HEK293 (cell line): ENCODE data around the gene PITHD1.
A peak's percentile ranks its signal among the peaks of the same experiment; 100 is the strongest.

Source experiments
- CTCF ChIA-PET: fragments of 350-600 bp; formaldehyde crosslinking; extraction: SDS; loops from one replicate; lab custom pipeline; 2021; ENCODE audit warnings: antibody characterized with exemption; lab: Yijun Ruan, JAX
- POLR2A ChIA-PET: fragments of 300-600 bp; formaldehyde crosslinking; extraction: SDS; loops from one replicate; lab custom pipeline; 2020; ENCODE audit warnings: antibody characterized with exemption, inconsistent platforms; lab: Yijun Ruan, JAX
- H3K27ac ChIP-seq: fragments of 200-500 bp; sonication (Bioruptor generic); 2 replicates; pipeline ENCODE4 v1.5.1; 2014; ENCODE audit warnings: low read depth, low read length, control low read depth, inconsistent platforms; ENCODE audit errors: extremely low read depth
- H3K36me3 ChIP-seq, 2 experiments: fragments of 200-500 bp in 1 of 2; sonication (Bioruptor generic) in 1 of 2; 1 replicate in 1 of 2; 2 replicates in 1 of 2; pipeline ENCODE4 v1.5.1; 2014 to 2017; ENCODE audit warnings: inconsistent platforms in 2 of 2, low read length in 2 of 2; ENCODE audit not compliant: control insufficient read depth in 2 of 2, insufficient read depth in 1 of 2
- H3K4me1 ChIP-seq: fragments of 200-500 bp; sonication (Bioruptor generic); 2 replicates; pipeline ENCODE4 v1.5.1; 2014; ENCODE audit warnings: mild to moderate bottlenecking, low read length, inconsistent platforms; ENCODE audit not compliant: control insufficient read depth, insufficient read depth
- H3K4me3 ChIP-seq: 2 replicates; pipeline ENCODE4 v1.5.1; 2011; ENCODE audit warnings: low read depth, mild to moderate bottlenecking, control low read depth, low read length, moderate library complexity
- H3K9me3 ChIP-seq: fragments of 200-500 bp; sonication (Bioruptor generic); 2 replicates; pipeline ENCODE4 v1.5.1; 2014; ENCODE audit warnings: low read depth, low read length, inconsistent platforms; ENCODE audit not compliant: control insufficient read depth, insufficient read depth
- MYNN ChIP-seq: fragments of 450-650 bp; formaldehyde crosslinking; IDR thresholded peaks from 2 replicates; pipeline ENCODE4 v1.5.1; 2016; ENCODE audit warnings: missing biosample characterization, missing genetic modification characterization, borderline replicate concordance
- SCRT2 ChIP-seq: fragments of 450-650 bp; formaldehyde crosslinking; IDR thresholded peaks from 2 replicates; pipeline ENCODE4 v1.5.1; 2016; ENCODE audit warnings: missing biosample characterization, missing genetic modification characterization
- TRIM28 ChIP-seq: IDR thresholded peaks from 2 replicates; pipeline ENCODE4 v1.6.1; 2011; ENCODE audit warnings: low read length, control low read depth, borderline replicate concordance
- ZBTB1 ChIP-seq: fragments of 450-650 bp; formaldehyde crosslinking; IDR thresholded peaks from 2 replicates; pipeline ENCODE4 v1.5.1; 2016; ENCODE audit warnings: missing biosample characterization, missing genetic modification characterization
- ZFP41 ChIP-seq: fragments of 450-650 bp; formaldehyde crosslinking; IDR thresholded peaks from 2 replicates; pipeline ENCODE4 v1.5.1; 2016; ENCODE audit warnings: missing biosample characterization, missing genetic modification characterization, borderline replicate concordance
- ZNF132 ChIP-seq: fragments of 450-650 bp; formaldehyde crosslinking; IDR thresholded peaks from 2 replicates; pipeline ENCODE4 v1.5.1; 2017; ENCODE audit warnings: missing biosample characterization, missing genetic modification characterization, borderline replicate concordance
- ZNF19 ChIP-seq: fragments of 450-650 bp; formaldehyde crosslinking; IDR thresholded peaks from 2 replicates; pipeline ENCODE4; 2016; ENCODE audit warnings: missing biosample characterization, missing genetic modification characterization, low read depth
- ZNF214 ChIP-seq: fragments of 450-650 bp; formaldehyde crosslinking; IDR thresholded peaks from 2 replicates; pipeline ENCODE4 v1.5.1; 2017; ENCODE audit warnings: missing biosample characterization, mild to moderate bottlenecking, missing genetic modification characterization, borderline replicate concordance
- ZNF23 ChIP-seq: fragments of 450-650 bp; formaldehyde crosslinking; IDR thresholded peaks from 2 replicates; pipeline ENCODE4 v1.5.1; 2016; ENCODE audit warnings: missing biosample characterization, missing genetic modification characterization, borderline replicate concordance
- ZNF24 ChIP-seq: fragments of 450-650 bp; formaldehyde crosslinking; IDR thresholded peaks from 2 replicates; pipeline ENCODE4 v1.5.1; 2016; ENCODE audit warnings: missing biosample characterization, missing genetic modification characterization
- ZNF473 ChIP-seq: fragments of 450-650 bp; formaldehyde crosslinking; IDR thresholded peaks from 2 replicates; pipeline ENCODE4 v1.5.1; 2017; ENCODE audit warnings: missing biosample characterization, missing genetic modification characterization
- ZNF600 ChIP-seq: fragments of 450-650 bp; formaldehyde crosslinking; IDR thresholded peaks from 2 replicates; pipeline ENCODE4 v1.5.1; 2016; ENCODE audit warnings: missing biosample characterization, missing genetic modification characterization
- ZNF629 ChIP-seq: fragments of 450-650 bp; formaldehyde crosslinking; IDR thresholded peaks from 2 replicates; pipeline ENCODE4 v1.5.1; 2017; ENCODE audit warnings: missing biosample characterization, missing genetic modification characterization
- ZNF791 ChIP-seq: fragments of 450-650 bp; formaldehyde crosslinking; IDR thresholded peaks from 2 replicates; pipeline ENCODE4 v1.5.1; 2016; ENCODE audit warnings: missing biosample characterization, missing genetic modification characterization
- ZNF792 ChIP-seq: fragments of 450-650 bp; formaldehyde crosslinking; IDR thresholded peaks from 2 replicates; pipeline ENCODE4 v1.5.1; 2016; ENCODE audit warnings: missing biosample characterization, missing genetic modification characterization
- TF ChIP-seq, protein P1 (sequence below): fragments of 450-650 bp; formaldehyde crosslinking; IDR thresholded peaks from 2 replicates; pipeline ENCODE4 v1.5.1; 2016; ENCODE audit warnings: missing biosample characterization, missing genetic modification characterization
- TF ChIP-seq, protein P2 (sequence below): IDR thresholded peaks from 2 replicates; pipeline ENCODE4 v1.6.1; 2011; ENCODE audit warnings: mild to moderate bottlenecking, low read depth, low read length, borderline replicate concordance
- TF ChIP-seq, protein P3 (sequence below): fragments of 450-650 bp; formaldehyde crosslinking; IDR thresholded peaks from 2 replicates; pipeline ENCODE4 v1.5.1; 2016; ENCODE audit warnings: missing biosample characterization, missing genetic modification characterization
- TF ChIP-seq, protein P4 (sequence below): fragments of 450-650 bp; formaldehyde crosslinking; IDR thresholded peaks from 2 replicates; pipeline ENCODE4 v1.5.1; 2016; ENCODE audit warnings: missing biosample characterization, missing genetic modification characterization
- TF ChIP-seq, protein P5 (sequence below): fragments of 450-650 bp; formaldehyde crosslinking; IDR thresholded peaks from 2 replicates; pipeline ENCODE4 v1.5.1; 2016; ENCODE audit warnings: missing biosample characterization, missing genetic modification characterization
- TF ChIP-seq, protein P6 (sequence below): fragments of 450-650 bp; formaldehyde crosslinking; IDR thresholded peaks from 2 replicates; pipeline ENCODE4 v1.5.1; 2016; ENCODE audit warnings: missing biosample characterization, missing genetic modification characterization

PITHD1 gene

DNA sequence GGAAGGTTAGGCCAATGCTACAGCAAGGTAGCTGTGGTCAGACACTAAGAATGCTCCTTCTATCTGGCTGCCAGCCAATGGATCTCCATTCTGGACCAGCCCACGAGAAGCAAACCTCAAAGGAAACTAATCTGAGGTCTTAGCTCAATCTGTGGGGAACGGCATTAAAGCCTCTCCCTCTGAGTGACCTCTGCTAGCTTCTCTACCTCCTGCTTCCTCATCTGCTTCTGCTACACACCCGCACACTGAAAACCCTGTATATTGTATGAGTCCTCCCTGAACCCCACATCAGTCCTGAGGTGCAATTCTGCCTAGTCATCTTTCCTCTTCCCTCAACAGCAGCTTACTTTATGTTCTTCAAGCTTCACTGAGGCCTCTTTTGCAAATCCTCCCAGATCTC lies 29.2 kb downstream of the PITHD1 start:
- Histone ChIP-seq H3K4me1 (no peaks in the 10 kb centered on the region), H3K4me3 (no peak overlapping the region), H3K36me3 (peaks cover 0 to 58% of the 10 kb centered on the region in 2 experiments; a peak in 1 of 3 replicates), H3K27ac (no peak overlapping the region), H3K9me3 (no peaks in the 10 kb centered on the region)
- CTCF ChIA-PET: interaction anchor here (0.6 to 3.9 kb wide), 4 partner anchors 62 to 190 kb away, joined by 3 to 16 read pairs (median 4); no protein-coding TSS in a partner anchor
- POLR2A ChIA-PET: interaction anchor here (0.6 to 1.5 kb wide), 4 partner anchors 8 to 18 kb away, joined by 3 to 6 read pairs (median 4); partner anchors contain the start of genes HMGCL and LYPLA2
- TF ChIP-seq ZNF23 (tag by site-specific recombination) (no peak), ZNF473 (tag by site-specific recombination) (no peak), TRIM28 (no peak), ZNF791 (tag by site-specific recombination) (no peak)
- TF ChIP-seq, protein P1, sequence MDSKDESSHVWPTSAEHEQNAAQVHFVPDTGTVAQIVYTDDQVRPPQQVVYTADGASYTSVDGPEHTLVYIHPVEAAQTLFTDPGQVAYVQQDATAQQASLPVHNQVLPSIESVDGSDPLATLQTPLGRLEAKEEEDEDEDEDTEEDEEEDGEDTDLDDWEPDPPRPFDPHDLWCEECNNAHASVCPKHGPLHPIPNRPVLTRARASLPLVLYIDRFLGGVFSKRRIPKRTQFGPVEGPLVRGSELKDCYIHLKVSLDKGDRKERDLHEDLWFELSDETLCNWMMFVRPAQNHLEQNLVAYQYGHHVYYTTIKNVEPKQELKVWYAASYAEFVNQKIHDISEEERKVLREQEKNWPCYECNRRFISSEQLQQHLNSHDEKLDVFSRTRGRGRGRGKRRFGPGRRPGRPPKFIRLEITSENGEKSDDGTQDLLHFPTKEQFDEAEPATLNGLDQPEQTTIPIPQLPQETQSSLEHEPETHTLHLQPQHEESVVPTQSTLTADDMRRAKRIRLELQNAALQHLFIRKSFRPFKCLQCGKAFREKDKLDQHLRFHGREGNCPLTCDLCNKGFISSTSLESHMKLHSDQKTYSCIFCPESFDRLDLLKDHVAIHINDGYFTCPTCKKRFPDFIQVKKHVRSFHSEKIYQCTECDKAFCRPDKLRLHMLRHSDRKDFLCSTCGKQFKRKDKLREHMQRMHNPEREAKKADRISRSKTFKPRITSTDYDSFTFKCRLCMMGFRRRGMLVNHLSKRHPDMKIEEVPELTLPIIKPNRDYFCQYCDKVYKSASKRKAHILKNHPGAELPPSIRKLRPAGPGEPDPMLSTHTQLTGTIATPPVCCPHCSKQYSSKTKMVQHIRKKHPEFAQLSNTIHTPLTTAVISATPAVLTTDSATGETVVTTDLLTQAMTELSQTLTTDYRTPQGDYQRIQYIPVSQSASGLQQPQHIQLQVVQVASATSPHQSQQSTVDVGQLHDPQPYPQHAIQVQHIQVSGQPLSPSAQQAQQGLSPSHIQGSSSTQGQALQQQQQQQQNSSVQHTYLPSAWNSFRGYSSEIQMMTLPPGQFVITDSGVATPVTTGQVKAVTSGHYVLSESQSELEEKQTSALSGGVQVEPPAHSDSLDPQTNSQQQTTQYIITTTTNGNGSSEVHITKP (tag by site-specific recombination): 0 out of 2 replicates have a peak, but pooled peaks have one; percentile 13

DNA sequence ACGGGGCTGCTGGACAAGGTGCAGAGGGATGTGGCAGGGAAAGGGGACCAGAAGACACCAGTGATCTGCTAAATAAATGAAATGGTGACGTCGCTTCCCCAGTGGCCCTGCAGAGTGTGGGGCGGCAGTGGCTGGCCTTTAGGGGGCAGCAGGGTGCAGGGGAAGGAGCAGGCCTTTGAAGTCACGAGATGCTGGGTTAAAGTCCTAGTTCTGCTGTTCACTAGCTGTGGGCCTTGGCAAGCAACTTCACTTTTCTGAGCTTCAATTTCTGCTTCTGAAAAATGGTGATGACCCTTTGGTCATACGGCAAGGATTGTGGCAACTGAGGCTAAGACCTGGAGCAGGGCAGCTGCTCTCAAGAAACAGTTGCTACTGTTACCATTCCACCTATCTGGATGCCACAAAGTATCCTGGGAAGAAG lies 31.5 kb downstream of the PITHD1 start:
- Histone ChIP-seq H3K4me1 (no peaks in the 10 kb centered on the region), H3K9me3 (no peaks in the 10 kb centered on the region), H3K36me3 (peaks cover 0 to 60% of the 10 kb centered on the region in 2 experiments; a peak in 1 of 3 replicates), H3K27ac (no peak overlapping the region), H3K4me3 (no peak overlapping the region)
- ChIA-PET CTCF (interaction anchor here (0.6 to 5.3 kb wide), 34 partner anchors 8 to 476 kb away, joined by 3 to 80 read pairs (median 4); partner anchors contain the start of genes CNR2, FUCA1, GALE and HMGCL), POLR2A (interaction anchor here (0.6 to 2.5 kb wide), 3 partner anchors 9 to 36 kb away, joined by 4 to 11 read pairs (median 5); partner anchors contain the start of gene GALE)
- no peak for TF ChIP-seq ZBTB1 (tag by site-specific recombination)
- TF ChIP-seq, protein P2, sequence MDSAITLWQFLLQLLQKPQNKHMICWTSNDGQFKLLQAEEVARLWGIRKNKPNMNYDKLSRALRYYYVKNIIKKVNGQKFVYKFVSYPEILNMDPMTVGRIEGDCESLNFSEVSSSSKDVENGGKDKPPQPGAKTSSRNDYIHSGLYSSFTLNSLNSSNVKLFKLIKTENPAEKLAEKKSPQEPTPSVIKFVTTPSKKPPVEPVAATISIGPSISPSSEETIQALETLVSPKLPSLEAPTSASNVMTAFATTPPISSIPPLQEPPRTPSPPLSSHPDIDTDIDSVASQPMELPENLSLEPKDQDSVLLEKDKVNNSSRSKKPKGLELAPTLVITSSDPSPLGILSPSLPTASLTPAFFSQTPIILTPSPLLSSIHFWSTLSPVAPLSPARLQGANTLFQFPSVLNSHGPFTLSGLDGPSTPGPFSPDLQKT: no peak
- TF ChIP-seq, protein P3, sequence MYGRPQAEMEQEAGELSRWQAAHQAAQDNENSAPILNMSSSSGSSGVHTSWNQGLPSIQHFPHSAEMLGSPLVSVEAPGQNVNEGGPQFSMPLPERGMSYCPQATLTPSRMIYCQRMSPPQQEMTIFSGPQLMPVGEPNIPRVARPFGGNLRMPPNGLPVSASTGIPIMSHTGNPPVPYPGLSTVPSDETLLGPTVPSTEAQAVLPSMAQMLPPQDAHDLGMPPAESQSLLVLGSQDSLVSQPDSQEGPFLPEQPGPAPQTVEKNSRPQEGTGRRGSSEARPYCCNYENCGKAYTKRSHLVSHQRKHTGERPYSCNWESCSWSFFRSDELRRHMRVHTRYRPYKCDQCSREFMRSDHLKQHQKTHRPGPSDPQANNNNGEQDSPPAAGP: no peak
- no peak for TF ChIP-seq ZNF600 (tag by site-specific recombination)
- no peak for TF ChIP-seq ZNF214 (tag by site-specific recombination)
- TF ChIP-seq, protein P4, sequence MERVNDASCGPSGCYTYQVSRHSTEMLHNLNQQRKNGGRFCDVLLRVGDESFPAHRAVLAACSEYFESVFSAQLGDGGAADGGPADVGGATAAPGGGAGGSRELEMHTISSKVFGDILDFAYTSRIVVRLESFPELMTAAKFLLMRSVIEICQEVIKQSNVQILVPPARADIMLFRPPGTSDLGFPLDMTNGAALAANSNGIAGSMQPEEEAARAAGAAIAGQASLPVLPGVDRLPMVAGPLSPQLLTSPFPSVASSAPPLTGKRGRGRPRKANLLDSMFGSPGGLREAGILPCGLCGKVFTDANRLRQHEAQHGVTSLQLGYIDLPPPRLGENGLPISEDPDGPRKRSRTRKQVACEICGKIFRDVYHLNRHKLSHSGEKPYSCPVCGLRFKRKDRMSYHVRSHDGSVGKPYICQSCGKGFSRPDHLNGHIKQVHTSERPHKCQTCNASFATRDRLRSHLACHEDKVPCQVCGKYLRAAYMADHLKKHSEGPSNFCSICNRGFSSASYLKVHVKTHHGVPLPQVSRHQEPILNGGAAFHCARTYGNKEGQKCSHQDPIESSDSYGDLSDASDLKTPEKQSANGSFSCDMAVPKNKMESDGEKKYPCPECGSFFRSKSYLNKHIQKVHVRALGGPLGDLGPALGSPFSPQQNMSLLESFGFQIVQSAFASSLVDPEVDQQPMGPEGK (tag by site-specific recombination): peak; percentile 58; the same call in 1 of the 2 replicates
- no peak for TF ChIP-seq ZNF792
- no peak for TF ChIP-seq MYNN (tag by site-specific recombination)
- no peak for TF ChIP-seq SCRT2
- TF ChIP-seq ZNF132 (tag by site-specific recombination): no peak
- peak; percentile 54; the same call in 1 of the 2 replicates for TF ChIP-seq ZNF629 (tag by site-specific recombination)
- TF ChIP-seq, protein P5, sequence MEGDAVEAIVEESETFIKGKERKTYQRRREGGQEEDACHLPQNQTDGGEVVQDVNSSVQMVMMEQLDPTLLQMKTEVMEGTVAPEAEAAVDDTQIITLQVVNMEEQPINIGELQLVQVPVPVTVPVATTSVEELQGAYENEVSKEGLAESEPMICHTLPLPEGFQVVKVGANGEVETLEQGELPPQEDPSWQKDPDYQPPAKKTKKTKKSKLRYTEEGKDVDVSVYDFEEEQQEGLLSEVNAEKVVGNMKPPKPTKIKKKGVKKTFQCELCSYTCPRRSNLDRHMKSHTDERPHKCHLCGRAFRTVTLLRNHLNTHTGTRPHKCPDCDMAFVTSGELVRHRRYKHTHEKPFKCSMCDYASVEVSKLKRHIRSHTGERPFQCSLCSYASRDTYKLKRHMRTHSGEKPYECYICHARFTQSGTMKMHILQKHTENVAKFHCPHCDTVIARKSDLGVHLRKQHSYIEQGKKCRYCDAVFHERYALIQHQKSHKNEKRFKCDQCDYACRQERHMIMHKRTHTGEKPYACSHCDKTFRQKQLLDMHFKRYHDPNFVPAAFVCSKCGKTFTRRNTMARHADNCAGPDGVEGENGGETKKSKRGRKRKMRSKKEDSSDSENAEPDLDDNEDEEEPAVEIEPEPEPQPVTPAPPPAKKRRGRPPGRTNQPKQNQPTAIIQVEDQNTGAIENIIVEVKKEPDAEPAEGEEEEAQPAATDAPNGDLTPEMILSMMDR: peak; percentile 84
- TF ChIP-seq ZNF24: peak; percentile 29; the same call in 1 of the 2 replicates
- TF ChIP-seq, protein P6, sequence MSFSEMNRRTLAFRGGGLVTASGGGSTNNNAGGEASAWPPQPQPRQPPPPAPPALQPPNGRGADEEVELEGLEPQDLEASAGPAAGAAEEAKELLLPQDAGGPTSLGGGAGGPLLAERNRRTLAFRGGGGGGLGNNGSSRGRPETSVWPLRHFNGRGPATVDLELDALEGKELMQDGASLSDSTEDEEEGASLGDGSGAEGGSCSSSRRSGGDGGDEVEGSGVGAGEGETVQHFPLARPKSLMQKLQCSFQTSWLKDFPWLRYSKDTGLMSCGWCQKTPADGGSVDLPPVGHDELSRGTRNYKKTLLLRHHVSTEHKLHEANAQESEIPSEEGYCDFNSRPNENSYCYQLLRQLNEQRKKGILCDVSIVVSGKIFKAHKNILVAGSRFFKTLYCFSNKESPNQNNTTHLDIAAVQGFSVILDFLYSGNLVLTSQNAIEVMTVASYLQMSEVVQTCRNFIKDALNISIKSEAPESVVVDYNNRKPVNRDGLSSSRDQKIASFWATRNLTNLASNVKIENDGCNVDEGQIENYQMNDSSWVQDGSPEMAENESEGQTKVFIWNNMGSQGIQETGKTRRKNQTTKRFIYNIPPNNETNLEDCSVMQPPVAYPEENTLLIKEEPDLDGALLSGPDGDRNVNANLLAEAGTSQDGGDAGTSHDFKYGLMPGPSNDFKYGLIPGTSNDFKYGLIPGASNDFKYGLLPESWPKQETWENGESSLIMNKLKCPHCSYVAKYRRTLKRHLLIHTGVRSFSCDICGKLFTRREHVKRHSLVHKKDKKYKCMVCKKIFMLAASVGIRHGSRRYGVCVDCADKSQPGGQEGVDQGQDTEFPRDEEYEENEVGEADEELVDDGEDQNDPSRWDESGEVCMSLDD (tag by site-specific recombination): no peak
- TF ChIP-seq ZNF19 (tag by site-specific recombination): no peak
- no peak for TF ChIP-seq ZFP41
